Thyroid gland (tissue), 4 donors: Measurements from ENCODE around the gene LPAR1.

Source experiments
- POLR2A ChIP-seq, 2 donors: fragments of 450-650 bp; IDR thresholded peaks; one replicate each; pipeline ENCODE4 v1.6.1; 2017; ENCODE audit warnings: antibody characterized with exemption in 2 of 2, mild to moderate bottlenecking in 2 of 2, moderate library complexity in 1 of 2
- TF ChIP-seq, protein P1 (sequence below), 6 experiments: fragments of 200-600 bp in 3 of 6; fragments of 450-650 bp in 3 of 6; sonication (generic) in 3 of 6; IDR thresholded peaks; one replicate each; pipeline ENCODE4 v1.5.1; 2016 to 2019; ENCODE audit warnings: antibody characterized with exemption in 6 of 6, mild to moderate bottlenecking in 2 of 6, inconsistent platforms in 1 of 6, moderate library complexity in 1 of 6

DNA sequence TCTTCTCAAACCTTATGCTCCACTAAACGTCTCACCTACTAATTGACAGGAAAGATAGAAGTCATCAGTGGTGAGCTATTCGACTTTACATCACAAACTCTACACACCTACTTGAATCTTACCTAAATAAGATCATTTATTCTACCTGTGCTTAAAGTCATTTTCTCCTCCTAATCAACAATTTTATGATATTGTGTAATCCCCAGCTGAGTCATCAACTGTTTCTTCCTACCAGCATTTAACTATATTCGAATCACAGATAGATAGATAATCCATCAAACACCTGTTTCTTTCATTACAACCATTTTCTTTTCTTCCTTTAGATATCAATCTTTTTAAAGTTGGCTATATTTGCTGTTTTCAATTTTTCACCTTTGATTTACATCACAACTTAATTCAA, 181.5 kb downstream of the LPAR1 start:
- TF ChIP-seq, protein P1, sequence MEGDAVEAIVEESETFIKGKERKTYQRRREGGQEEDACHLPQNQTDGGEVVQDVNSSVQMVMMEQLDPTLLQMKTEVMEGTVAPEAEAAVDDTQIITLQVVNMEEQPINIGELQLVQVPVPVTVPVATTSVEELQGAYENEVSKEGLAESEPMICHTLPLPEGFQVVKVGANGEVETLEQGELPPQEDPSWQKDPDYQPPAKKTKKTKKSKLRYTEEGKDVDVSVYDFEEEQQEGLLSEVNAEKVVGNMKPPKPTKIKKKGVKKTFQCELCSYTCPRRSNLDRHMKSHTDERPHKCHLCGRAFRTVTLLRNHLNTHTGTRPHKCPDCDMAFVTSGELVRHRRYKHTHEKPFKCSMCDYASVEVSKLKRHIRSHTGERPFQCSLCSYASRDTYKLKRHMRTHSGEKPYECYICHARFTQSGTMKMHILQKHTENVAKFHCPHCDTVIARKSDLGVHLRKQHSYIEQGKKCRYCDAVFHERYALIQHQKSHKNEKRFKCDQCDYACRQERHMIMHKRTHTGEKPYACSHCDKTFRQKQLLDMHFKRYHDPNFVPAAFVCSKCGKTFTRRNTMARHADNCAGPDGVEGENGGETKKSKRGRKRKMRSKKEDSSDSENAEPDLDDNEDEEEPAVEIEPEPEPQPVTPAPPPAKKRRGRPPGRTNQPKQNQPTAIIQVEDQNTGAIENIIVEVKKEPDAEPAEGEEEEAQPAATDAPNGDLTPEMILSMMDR (IDR thresholded peaks at IDR 0.05): no peak
- no peak for TF ChIP-seq POLR2A (IDR thresholded peaks at IDR 0.05)
